HG02610 (cell line): ENCODE results near the gene PCDH15.
"Not testable (repeated sequence)": the region's sequence is repeated elsewhere in the genome, so short reads cannot be mapped to it uniquely, and the experiment has no call there.

ENCODE experiments used
- ATAC-seq: cut with Tn5 transposase; IDR thresholded peaks from one replicate; pipeline ENCODE4 v1.9.1; 2021; ENCODE audit warnings: mild to moderate bottlenecking, moderate library complexity; ENCODE audit not compliant: unreplicated experiment

PCDH15 gene

GRCh38 chr10:54402576-54402975 lies 398.5 kb downstream of the PCDH15 start:
- no peak for ATAC-seq

DNA sequence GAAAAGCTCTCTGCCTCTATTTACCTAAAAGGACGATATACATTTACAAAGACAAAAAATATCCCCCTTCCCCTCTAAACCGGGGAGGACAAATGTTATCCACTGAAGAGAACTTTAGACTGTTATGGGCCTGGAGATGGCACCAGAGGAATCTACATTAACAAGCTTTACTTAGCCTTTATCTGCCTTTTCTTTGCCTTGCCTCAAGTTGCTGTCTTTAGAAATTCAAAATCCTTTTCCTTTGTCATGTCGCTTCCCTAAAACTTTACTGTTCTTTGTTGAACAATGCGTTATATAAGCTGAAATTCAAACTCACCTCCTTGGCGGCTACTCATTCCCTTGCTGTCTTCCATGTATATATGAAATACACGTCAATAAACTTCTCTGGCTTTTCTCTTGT lies 405.0 kb downstream of the PCDH15 start:
- ATAC-seq, result no peak

DNA sequence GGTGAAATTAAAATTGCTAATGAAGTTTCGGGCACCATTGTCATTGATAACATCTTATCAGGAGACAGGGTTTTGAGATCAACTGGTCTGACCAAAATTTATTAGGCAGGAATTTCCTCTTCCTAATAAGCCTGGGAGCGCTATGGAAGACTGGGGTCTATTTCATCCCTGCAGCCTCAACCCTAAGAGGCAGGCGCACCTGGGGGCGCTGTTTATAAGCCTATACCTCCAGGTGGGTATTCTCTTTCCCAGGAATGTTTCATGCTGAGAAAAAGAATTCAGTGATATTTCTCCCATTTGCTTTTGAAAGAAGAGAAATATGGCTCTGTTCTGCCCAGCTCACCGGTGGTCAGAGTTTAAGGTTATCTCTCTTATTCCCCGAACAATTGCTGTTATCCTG lies 406.4 kb downstream of the PCDH15 start:
- ATAC-seq, result not testable (repeated sequence)

GRCh38 chr10:54372179-54372578 lies 428.9 kb downstream of the PCDH15 start:
- ATAC-seq, result no peak

DNA sequence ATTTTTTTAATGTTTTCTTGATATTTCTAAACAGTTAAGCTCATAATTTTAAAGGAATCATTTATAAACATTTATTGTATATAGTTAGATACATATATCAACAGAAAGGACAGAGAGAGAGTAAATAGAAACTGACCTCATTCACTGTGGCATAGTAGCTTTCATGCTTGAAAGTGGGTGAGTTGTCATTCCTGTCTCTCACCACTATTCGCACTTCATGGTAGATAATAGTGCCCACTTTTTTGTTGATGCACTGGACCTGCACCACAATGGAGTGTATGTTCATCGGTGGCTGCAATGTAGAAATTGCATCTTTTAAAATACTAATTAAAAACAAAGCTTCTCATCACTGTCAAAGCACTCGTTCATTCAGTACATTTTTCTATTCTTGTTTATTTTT lies 432.0 kb downstream of the PCDH15 start:
- no peak for ATAC-seq

DNA sequence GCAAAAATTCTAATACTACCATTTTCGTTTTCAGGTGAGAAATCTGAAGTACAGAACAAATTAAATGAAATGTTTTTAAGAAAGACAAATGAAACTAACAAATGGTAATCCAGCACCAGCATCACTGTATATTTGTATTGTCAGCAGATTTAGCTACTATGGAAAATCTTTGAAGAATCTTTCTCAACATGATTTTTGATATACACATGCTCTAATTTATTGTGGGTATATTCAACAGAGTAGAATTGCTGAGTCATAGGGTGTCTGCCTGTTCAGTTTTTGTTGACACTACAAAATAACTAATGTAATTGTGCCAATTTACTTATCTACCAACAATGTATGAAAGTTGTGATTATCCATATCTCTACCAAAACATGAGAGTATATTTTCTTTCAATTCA lies 437.6 kb downstream of the PCDH15 start:
- ATAC-seq, result no peak

GRCh38 chr10:54342058-54342457 lies 459.0 kb downstream of the PCDH15 start:
- ATAC-seq, result no peak

DNA sequence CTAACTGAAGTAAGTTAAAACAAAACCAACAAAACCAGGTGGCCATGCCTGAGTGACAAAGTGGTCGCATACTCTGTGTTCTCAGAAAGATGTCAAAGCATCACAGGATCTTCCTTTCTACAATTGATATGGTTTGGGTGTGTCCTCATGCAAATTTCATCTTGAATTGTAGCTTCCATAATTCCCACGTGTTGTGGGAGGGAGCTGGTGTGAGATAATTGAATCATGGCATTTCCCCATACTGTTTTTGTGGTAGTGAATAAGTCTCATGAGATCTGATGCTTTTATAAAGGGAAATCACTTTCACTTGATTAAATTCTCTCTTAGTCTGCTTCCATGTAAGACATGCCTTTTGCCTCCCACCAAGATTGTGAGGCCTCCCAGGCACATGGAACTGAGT lies 465.7 kb downstream of the PCDH15 start:
- no peak for ATAC-seq

DNA sequence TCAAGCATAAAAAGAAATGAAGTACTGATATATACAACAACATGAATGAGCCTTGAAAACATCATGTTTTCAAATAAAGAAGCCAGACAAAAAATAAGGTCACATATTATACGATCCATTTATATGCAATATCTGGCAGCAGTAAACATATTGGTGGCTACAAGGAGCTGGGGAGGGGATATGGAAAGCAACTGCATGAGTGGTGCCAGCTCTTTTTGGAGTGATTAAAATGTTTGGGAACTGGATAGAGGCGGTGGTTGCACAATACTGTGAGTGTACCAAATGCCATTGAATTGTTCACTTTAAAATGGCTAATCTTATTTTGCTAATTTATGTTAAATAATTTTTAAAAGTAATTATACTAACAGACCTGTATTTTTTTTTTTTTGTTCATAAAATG lies 481.7 kb downstream of the PCDH15 start:
- no peak for ATAC-seq

DNA sequence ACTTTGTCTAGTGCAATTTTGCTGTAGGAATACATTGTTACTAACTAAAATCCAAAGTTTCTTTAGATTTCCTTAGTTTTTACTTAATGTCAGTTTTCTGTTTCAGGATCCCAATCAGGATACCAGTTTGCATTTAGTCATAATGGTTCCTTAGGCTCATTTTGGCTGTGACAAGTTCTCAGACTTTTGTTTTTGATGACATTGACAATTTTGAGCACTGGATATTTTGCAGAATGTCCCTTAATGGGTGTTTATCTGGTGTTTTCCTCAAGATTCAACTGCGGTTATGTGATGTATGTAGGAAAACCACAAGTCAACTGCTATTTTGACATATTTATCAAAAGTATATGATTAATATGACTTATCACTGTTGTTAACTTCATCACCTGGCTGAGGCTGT lies 482.6 kb downstream of the PCDH15 start:
- ATAC-seq, result no peak

GRCh38 chr10:54314430-54314829 lies 486.6 kb downstream of the PCDH15 start:
- no peak for ATAC-seq

DNA sequence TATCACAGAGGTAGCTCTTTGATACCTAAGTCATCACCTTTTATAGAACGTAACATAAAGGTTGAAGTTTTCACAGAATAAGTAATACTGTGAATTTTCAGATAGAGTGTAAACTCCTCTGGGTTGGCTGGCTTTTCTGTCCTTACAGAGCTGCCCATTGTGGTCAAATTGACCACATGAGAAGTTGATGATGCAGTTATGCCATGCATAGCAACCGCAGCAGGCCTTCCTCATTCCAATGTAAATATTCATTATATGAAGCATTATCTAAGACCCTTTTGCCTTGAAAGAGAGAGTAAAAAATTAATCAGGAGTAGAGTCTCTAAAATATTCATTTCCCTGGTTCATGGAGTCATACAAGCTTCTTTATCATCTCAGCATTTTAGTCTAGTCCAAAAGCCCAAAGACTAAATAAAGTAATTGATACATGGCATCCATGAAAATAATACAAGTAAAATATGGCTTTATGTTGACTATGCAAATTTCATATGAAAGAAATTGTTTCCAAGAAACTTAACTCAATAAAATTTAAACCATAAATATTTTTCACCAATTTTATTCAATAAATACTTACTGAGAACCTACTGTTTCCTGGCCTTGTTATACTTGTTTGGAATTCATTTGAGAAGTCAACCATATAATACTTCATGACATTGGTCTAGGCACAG lies 516.4 kb downstream of the PCDH15 start:
- no peak for ATAC-seq

GRCh38 chr10:54282012-54282411 lies 519.0 kb downstream of the PCDH15 start:
- no peak for ATAC-seq

DNA sequence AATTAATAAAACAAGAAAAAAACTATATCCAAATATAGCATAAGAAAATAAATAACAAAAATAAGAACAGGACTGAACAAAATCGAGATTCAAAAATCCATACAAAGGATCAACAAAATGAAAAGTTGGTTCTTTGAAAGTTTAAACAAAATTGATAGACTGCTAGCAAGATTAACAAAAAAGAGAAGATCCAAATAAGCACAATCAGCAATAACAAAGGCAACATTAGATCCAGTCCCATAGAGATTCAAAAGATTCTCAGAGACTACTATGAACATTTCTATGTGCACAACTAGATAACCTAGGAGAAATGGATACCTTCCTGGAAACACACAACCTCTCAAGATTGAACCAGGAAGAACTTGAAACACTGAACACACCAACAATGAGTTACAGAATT lies 534.6 kb downstream of the PCDH15 start:
- ATAC-seq, result no peak

DNA sequence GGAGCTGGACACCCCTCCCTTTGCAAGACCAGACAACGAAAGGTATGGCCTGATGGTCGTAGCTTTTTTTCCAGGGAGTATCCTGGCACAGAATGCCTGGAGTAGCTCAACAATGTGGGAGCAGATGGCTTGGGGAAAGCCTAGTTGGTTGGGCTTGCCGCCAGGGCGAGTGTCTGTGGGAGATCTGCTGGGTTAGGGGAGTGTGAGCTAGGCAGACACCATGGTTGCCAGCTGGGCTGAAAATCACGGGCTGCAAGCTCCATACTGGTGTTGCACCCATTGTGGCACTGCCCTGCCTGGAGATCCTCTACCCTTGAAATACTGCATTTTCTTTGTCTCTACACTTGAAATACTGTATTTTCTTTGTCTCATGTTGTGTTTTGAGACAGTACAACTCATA lies 538.3 kb downstream of the PCDH15 start:
- no peak for ATAC-seq

DNA sequence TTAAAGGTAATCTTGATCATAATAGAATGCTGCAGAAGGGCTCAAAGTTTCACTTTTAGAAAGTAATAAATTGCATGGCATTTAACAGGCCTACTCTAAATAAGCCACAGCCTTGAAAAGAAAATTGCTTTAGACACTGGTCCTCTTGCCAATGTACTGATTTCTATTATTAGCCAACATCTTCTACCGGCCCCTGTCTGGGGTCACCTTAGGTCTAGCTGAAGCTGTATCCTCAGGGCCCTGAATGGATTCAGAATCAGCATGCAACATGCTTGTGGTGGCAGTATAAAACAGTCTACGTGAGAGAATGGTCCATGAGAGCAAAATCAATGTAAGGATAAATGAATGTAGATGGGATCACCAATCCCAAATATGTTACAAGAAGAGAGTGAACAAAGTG lies 541.9 kb downstream of the PCDH15 start:
- ATAC-seq, result no peak

- no peak for ATAC-seq
Observed at GRCh38 chr10:54234832-54235231, 566.2 kb downstream of the PCDH15 start.

- ATAC-seq, result no peak
Observed at GRCh38 chr10:54203401-54203800, 597.6 kb downstream of the PCDH15 start.

- no peak for ATAC-seq
Observed at GRCh38 chr10:54198051-54198450, 603.0 kb downstream of the PCDH15 start.

DNA sequence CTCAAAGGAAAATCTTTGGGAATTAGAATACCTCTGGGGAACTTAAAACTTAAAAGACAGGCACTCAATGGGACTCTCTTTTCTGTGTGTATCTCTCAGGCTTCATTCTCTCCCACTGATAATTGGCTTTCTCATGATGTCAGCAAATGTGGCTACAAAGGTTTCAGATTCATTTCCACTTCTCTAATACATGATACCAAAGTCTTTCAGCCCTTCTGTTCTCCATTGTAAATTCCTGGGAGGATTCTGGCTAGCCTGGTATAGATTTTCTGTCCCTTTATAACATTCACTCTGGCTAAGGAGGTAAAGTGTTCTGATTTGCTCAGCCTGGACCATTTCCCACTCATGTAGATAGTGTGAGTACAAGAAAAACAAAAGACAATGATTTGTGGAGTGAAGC lies 606.2 kb downstream of the PCDH15 start:
- ATAC-seq, result no peak

DNA sequence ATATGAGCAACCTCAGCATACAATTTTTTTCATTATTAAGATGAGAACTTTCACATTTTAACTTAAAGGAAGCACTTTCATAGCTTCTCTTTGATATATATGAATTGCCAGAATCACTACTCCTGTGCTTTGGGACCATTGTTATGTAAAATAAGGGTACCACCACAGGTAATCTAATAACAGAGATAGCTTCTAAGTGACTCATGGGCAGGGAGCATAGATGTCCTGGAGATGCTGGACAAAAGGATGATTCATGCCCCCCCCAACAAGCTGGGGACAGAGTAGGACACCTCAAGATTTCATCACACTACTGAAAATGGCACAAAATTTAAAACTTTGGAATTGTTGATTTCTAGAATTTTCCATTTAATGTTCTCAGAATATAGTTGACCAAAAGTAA lies 641.1 kb downstream of the PCDH15 start:
- ATAC-seq, result no peak

GRCh38 chr10:54148508-54148907 lies 652.5 kb downstream of the PCDH15 start:
- ATAC-seq, result no peak

DNA sequence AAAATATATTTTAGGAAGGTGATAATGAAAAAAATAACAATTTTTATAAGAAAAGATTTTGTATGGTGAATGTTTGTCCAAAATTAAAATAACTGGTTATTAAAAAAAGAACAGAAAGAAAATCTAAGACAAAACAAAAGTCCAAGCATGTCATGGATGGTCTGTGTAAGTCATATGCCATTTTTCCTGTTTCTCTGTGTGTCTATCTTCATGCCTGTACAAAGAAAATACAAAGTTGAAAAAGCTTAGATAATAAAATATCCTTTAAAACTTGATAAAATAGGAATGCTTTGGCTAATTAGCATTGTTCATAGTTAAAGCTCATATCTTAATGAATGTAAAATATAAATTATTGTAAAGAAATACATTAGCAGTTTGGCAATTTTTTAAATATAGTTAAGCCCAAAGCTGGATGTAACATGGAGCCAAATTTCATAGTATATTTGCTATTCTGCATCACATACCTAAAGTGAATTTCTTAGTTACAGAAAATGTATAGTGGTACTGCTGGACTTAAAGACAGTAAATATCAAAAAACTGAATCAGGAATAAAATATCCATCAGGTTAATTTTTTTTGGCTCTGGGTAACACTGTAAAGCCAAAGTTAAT lies 661.1 kb downstream of the PCDH15 start:
- no peak for ATAC-seq
